GM12872 (cell line): ENCODE data around the gene OR10H2.

Source experiments
- CTCF ChIP-seq: IDR thresholded peaks from 3 replicates; pipeline ENCODE4 v1.5.1; 2011; ENCODE audit warnings: low read depth, mild to moderate bottlenecking, low read length, moderate library complexity; ENCODE audit not compliant: insufficient read depth

The OR10H2 gene

GRCh38 chr19:15759962-15760565, 32.2 kb downstream of the OR10H2 start:
- peak; percentile 56 for TF ChIP-seq CTCF

- TF ChIP-seq CTCF: no peak
These were observed 41.8 kb downstream of the OR10H2 start for GRCh38 chr19:15769586-15769985.

GRCh38 chr19:15775249-15775648, 47.4 kb downstream of the OR10H2 start:
- TF ChIP-seq CTCF: no peak

GRCh38 chr19:15776264-15776663, 48.4 kb downstream of the OR10H2 start:
- TF ChIP-seq CTCF: no peak

- no peak for TF ChIP-seq CTCF
These were observed 49.5 kb downstream of the OR10H2 start for GRCh38 chr19:15776991-15777970.
